Natural killer cell (primary cell): ENCODE data around the gene SNRPA. TPM values are rescaled to one million over a fixed set of nuclear protein-coding genes. Genes with fewer than 3 reads are reported as not detected.

Experiments used
- ATAC-seq, 3 donors: fragments of 150-1000 bp in 2 of 3; fragments of 200-7000 bp in 1 of 3; cut with Tn5 transposase; 1 replicate in 1 of 3; 2 replicates in 2 of 3; pipeline ENCODE4 v1.10.0; 2021; ENCODE audit warnings: mild to moderate bottlenecking in 2 of 3, moderate library complexity in 2 of 3
- DNase-seq, 2 donors: peaks; one replicate each; pipeline versions ENCODE4 v3.0.0 to v3.0.0-alpha.2; 2013 to 2021; ENCODE audit warnings: mixed read lengths in 1 of 2
- H3K27ac ChIP-seq: one replicate; pipeline ENCODE4 v1.5.1; 2013; ENCODE audit warnings: mild to moderate bottlenecking, low read length
- H3K27me3 ChIP-seq: one replicate; pipeline ENCODE4 v1.6.1; 2013; ENCODE audit warnings: low read length; ENCODE audit not compliant: control insufficient read depth, insufficient read depth
- H3K36me3 ChIP-seq: one replicate; pipeline ENCODE4 v1.6.1; 2013; ENCODE audit warnings: low read length; ENCODE audit not compliant: control insufficient read depth, insufficient read depth
- H3K4me1 ChIP-seq: one replicate; pipeline ENCODE4 v1.6.1; 2013; ENCODE audit warnings: low read length; ENCODE audit not compliant: control insufficient read depth, insufficient read depth
- H3K4me3 ChIP-seq: one replicate; pipeline ENCODE4 v1.5.1; 2013; ENCODE audit warnings: low read length
- H3K9me3 ChIP-seq: one replicate; pipeline ENCODE4 v1.6.1; 2013; ENCODE audit warnings: low read length; ENCODE audit not compliant: control insufficient read depth, insufficient read depth
- H3K27ac Mint-ChIP-seq, 2 donors: one replicate each; pipeline ENCODE4 v1.8.0; 2022; ENCODE audit warnings: mild to moderate bottlenecking in 2 of 2, mixed read lengths in 2 of 2, moderate library complexity in 1 of 2
- H3K27me3 Mint-ChIP-seq, 2 donors: one replicate each; pipeline ENCODE4 v1.8.0; 2022; ENCODE audit warnings: low read depth in 2 of 2, mixed read lengths in 2 of 2
- H3K36me3 Mint-ChIP-seq: one replicate; pipeline ENCODE4 v1.8.0; 2022; ENCODE audit warnings: mixed read lengths
- H3K4me1 Mint-ChIP-seq, 2 donors: one replicate each; pipeline ENCODE4 v1.8.0; 2022; ENCODE audit warnings: mixed read lengths in 2 of 2
- H3K4me3 Mint-ChIP-seq: one replicate; pipeline ENCODE4 v1.8.0; 2022; ENCODE audit warnings: mild to moderate bottlenecking, moderate library complexity, mixed read lengths
- H3K9me3 Mint-ChIP-seq, 2 donors: one replicate each; pipeline ENCODE4 v1.8.0; 2022; ENCODE audit warnings: mixed read lengths in 2 of 2
- WGBS: methylation state at CpG from one replicate; pipeline ENCODE4 v1.1.7; 2013; ENCODE audit warnings: missing lambda C conversion rate; ENCODE audit not compliant: insufficient coverage; 5-methylcytosine and 5-hydroxymethylcytosine counted together
- intact Hi-C: fragments of 100-400 bp; cut with micrococcal nuclease; formaldehyde crosslinking; loops from one replicate; pipeline ENCODE4 v1.14.2; 2022
- total RNA-seq, 4 donors: library from RNA; stranded (reverse); fragments of 120-200 nt in 1 of 4; gene quantifications; one replicate each; pipeline versions ENCODE4 v1.2.3 to v1.2.4, GENCODE V29; 2013 to 2022
- TF ChIP-seq, protein P1 (sequence below): fragments of 200-600 bp; IDR thresholded peaks from one replicate; pipeline ENCODE4 v1.8.0; 2022; ENCODE audit warnings: antibody characterized with exemption

Gene SNRPA
- total RNA-seq, 3 donors from 2014 or later (not counting 1 experiment from before 2014, with no cell fraction given): 56.2 to 65.9 (median 60.9) TPM

DNA sequence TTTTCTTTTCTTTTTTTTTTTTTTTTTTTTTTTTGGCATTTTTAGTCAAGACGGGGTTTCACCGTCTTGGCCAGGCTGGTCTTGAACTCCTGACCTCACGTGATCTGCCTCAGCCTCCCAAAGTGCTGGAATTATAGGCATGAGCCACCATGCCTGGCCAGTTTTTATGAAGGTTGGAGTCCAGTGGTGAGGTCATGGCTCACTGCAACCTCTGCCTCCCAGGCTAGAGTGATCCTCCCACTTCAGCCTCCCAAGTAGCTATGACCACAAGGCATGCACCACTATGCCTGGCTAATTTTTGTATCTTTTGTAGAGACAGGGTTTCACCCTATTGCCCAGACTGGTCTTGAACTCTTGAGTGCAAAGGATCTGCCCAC, 4.2 kb downstream of the SNRPA start:
- H3K4me3 Mint-ChIP-seq: peak overlapping the region; percentile 13
- H3K36me3 ChIP-seq: peaks cover 27% of the 10 kb centered on the region
- peaks cover 9% of the 10 kb centered on the region for H3K36me3 Mint-ChIP-seq
- H3K4me1 Mint-ChIP-seq: peaks cover 48 to 50% of the 10 kb centered on the region in 2 donors
- no peaks in the 10 kb centered on the region for H3K27me3 Mint-ChIP-seq
- TF ChIP-seq, protein P1, sequence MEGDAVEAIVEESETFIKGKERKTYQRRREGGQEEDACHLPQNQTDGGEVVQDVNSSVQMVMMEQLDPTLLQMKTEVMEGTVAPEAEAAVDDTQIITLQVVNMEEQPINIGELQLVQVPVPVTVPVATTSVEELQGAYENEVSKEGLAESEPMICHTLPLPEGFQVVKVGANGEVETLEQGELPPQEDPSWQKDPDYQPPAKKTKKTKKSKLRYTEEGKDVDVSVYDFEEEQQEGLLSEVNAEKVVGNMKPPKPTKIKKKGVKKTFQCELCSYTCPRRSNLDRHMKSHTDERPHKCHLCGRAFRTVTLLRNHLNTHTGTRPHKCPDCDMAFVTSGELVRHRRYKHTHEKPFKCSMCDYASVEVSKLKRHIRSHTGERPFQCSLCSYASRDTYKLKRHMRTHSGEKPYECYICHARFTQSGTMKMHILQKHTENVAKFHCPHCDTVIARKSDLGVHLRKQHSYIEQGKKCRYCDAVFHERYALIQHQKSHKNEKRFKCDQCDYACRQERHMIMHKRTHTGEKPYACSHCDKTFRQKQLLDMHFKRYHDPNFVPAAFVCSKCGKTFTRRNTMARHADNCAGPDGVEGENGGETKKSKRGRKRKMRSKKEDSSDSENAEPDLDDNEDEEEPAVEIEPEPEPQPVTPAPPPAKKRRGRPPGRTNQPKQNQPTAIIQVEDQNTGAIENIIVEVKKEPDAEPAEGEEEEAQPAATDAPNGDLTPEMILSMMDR: no peak
- DNase-seq: no peak
- intact Hi-C loops: no loop called here
- H3K9me3 Mint-ChIP-seq: no peaks in the 10 kb centered on the region
- H3K27ac Mint-ChIP-seq: peak overlapping the region; percentile 74 to 86
- 80% methylated on average over 3 of the region's 3 CpGs for WGBS
- no peaks in the 10 kb centered on the region for H3K27me3 ChIP-seq
- H3K9me3 ChIP-seq: no peaks in the 10 kb centered on the region
- ATAC-seq: no peak
- H3K4me3 ChIP-seq: no peak overlapping the region
- no peak overlapping the region for H3K27ac ChIP-seq
- H3K4me1 ChIP-seq: peaks cover 61% of the 10 kb centered on the region

DNA sequence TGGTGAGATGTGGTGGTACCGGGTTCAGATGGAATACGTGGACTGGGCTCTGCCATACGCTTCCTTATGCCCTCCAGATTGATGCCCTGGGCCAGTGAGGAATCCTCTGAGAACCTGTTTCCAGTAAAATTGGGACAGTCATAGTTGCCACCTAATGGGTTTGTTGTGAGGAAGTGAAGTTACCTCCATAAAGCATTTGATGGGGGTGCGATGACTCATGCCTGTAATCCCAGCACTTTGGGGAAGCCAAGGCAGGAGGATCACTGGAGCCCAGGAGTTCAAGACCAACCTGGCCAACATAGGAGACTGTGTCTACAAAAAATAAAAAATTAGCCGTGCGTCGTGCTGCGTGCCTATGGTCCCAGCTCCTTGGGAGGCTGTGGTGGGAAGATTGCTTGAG, 4.8 kb downstream of the SNRPA start:
- intact Hi-C loops: no loop called here
- 93% methylated on average over 8 of the region's 8 CpGs for WGBS
- ATAC-seq: no peak
- Histone ChIP-seq H3K27me3 (no peaks in the 10 kb centered on the region), H3K27ac (no peak overlapping the region), H3K4me3 (no peak overlapping the region), H3K9me3 (no peaks in the 10 kb centered on the region), H3K36me3 (peaks cover 32% of the 10 kb centered on the region), H3K4me1 (peaks cover 61% of the 10 kb centered on the region)
- Mint-ChIP-seq H3K4me1 (peaks cover 46% of the 10 kb centered on the region in 2 donors), H3K4me3 (no peak overlapping the region), H3K36me3 (peaks cover 15% of the 10 kb centered on the region), H3K27me3 (no peaks in the 10 kb centered on the region), H3K9me3 (no peaks in the 10 kb centered on the region), H3K27ac (peak overlapping the region; percentile 49 to 74)
- no peak for DNase-seq
- TF ChIP-seq, protein P1: no peak

DNA sequence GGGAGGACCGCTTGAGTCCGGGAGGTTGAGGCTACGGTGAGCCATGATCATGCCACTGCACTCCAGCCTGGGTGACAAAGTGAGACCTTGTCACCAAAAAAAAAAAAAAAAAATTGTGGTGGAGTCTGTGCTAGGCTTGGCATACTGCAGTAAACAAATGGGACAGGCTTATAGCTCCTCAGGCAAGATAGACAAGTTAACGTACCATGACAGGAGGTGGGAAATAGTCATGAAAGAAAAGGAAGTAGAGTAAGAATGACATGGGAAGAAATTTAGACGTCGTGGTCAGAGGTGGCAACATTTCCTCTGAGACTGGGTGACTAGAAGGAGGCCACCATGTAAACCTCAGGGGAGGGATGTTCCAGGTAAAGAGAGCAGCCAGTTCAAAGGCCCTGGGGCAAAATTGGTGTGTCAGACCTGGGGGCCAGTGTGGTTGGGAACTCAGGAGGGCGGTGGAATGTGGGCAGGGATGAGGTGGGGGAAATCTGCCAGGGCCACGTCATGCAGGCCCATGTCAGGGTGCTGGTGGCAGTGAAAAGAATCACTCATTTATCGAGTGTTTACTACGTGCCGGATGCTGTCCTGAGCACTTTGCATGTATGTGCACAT, 5.6 kb downstream of the SNRPA start:
- intact Hi-C loops: no loop called here
- H3K36me3 Mint-ChIP-seq: peaks cover 17% of the 10 kb centered on the region
- Histone ChIP-seq H3K4me1 (peaks cover 57% of the 10 kb centered on the region), H3K9me3 (no peaks in the 10 kb centered on the region), H3K27me3 (no peaks in the 10 kb centered on the region), H3K27ac (no peak overlapping the region), H3K4me3 (no peak overlapping the region), H3K36me3 (peaks cover 39% of the 10 kb centered on the region)
- H3K4me3 Mint-ChIP-seq: no peak overlapping the region
- DNase-seq (peak in 1 of 2 donors; percentile 62), ATAC-seq (peak in 1 of 3 donors; percentile 26)
- no peaks in the 10 kb centered on the region for H3K9me3 Mint-ChIP-seq
- 65% methylated on average over 10 of the region's 11 CpGs for WGBS
- no peaks in the 10 kb centered on the region for H3K27me3 Mint-ChIP-seq
- TF ChIP-seq, protein P1: no peak
- H3K27ac Mint-ChIP-seq: peak overlapping the region; percentile 44 to 56
- H3K4me1 Mint-ChIP-seq: peaks cover 39% of the 10 kb centered on the region in 2 donors

DNA sequence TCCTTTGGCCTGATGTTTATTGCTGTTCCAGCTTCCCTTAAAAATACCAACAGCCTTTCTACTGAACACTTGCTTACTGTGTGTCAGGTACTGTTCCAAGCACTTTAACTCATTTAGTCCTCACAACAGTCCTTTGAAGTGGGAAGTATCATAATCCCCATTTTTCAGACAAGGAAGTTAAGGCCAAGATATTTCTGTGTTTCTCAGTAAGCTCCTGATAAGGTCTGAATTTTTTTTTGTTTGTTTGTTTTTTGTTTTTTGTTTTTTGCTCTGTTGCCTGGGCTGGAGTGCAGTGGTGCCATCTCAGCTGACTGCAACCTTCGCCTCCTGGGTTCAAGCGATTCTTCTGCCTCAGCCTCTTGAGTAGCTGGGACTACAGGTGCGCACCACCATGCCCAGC, 7.5 kb downstream of the SNRPA start:
- DNase-seq (no peak), ATAC-seq (no peak)
- WGBS: 98% methylated on average over 3 of the region's 3 CpGs
- H3K27me3 ChIP-seq: no peaks in the 10 kb centered on the region
- H3K4me3 ChIP-seq: no peak overlapping the region
- no peak overlapping the region for H3K27ac ChIP-seq
- Mint-ChIP-seq H3K36me3 (peaks cover 18% of the 10 kb centered on the region), H3K27ac (peak overlapping the region in 1 of 2 donors; percentile 31), H3K9me3 (no peaks in the 10 kb centered on the region), H3K4me1 (peaks cover 27 to 32% of the 10 kb centered on the region in 2 donors), H3K27me3 (no peaks in the 10 kb centered on the region), H3K4me3 (no peak overlapping the region)
- H3K4me1 ChIP-seq: peaks cover 39% of the 10 kb centered on the region
- H3K9me3 ChIP-seq: no peaks in the 10 kb centered on the region
- intact Hi-C loops: no loop called here
- peaks cover 58% of the 10 kb centered on the region for H3K36me3 ChIP-seq
- TF ChIP-seq, protein P1: no peak
